Memory B cell (primary cell): ENCODE measurements around the gene PTPN1.
A peak's percentile ranks its signal among the peaks of the same experiment; 100 is the strongest.

Experiments
- ATAC-seq: fragments of 150-1000 bp; cut with Tn5 transposase; 2 replicates; pipeline ENCODE4 v1.10.0; 2021; ENCODE audit warnings: low read depth, mild to moderate bottlenecking, moderate library complexity
- DNase-seq, 2 donors: peaks; one replicate each; pipeline ENCODE4 v3.0.0; 2022; ENCODE audit warnings: low spot score in 2 of 2
- H3K27ac Mint-ChIP-seq: one replicate; pipeline ENCODE4 v1.8.0; 2022; ENCODE audit warnings: mild to moderate bottlenecking, moderate library complexity, mixed read lengths
- H3K27me3 Mint-ChIP-seq: one replicate; pipeline ENCODE4 v1.8.0; 2022; ENCODE audit warnings: mixed read lengths
- H3K36me3 Mint-ChIP-seq: one replicate; pipeline ENCODE4 v1.8.0; 2022; ENCODE audit warnings: mild to moderate bottlenecking, mixed read lengths
- H3K4me1 Mint-ChIP-seq: one replicate; pipeline ENCODE4 v1.8.0; 2022; ENCODE audit warnings: mixed read lengths
- H3K4me3 Mint-ChIP-seq: one replicate; pipeline ENCODE4 v1.8.0; 2022; ENCODE audit warnings: mild to moderate bottlenecking, moderate library complexity, mixed read lengths
- H3K9me3 Mint-ChIP-seq: one replicate; pipeline ENCODE4 v1.8.0; 2022; ENCODE audit warnings: mixed read lengths

Gene PTPN1

DNA sequence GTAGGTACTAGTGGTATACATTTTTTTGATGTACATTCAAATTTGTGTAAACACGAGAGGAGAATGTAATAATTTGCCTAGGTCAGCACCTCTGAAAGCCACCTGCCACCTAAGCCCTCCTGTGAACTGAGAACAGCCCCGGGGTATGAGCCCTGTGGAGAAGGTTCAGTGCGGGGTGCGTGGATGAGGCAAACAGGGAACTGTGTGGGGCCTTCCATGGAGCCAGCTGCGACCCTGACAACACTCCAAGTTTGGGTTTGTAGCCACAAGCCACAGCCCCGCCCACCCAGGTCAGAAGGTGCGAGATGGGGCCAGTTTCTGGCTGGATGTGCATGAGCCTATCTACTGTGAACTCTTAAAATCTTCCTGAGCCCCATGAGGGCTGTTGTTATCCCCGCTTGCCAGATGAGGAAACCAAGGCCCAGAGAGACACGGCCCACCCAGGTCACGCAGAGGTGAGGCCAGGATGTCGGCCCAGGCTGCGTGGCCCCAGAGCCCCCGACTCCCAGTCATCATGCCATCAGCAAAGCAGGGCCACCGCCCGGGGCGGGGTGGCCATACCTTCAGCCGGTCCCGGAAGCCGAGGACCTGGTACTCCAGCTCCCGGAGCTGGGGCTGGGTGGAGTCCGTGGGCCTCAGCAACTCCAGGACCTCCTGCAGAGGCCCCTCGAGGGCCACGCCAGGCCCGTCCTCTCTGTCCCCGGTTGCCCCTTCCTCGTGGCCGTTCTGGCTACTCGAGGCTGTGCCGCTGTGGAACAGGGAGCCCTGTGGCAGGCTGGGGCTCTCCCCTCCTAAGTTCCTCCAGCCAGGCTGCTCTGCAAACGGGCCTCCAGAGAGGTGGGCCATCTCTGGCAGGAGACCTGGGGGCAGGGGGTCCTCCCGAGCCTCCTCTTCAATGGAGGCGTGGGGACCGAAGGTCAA lies 91.6 kb downstream of the PTPN1 start:
- no peak for ATAC-seq
- DNase-seq, result no peak

DNA sequence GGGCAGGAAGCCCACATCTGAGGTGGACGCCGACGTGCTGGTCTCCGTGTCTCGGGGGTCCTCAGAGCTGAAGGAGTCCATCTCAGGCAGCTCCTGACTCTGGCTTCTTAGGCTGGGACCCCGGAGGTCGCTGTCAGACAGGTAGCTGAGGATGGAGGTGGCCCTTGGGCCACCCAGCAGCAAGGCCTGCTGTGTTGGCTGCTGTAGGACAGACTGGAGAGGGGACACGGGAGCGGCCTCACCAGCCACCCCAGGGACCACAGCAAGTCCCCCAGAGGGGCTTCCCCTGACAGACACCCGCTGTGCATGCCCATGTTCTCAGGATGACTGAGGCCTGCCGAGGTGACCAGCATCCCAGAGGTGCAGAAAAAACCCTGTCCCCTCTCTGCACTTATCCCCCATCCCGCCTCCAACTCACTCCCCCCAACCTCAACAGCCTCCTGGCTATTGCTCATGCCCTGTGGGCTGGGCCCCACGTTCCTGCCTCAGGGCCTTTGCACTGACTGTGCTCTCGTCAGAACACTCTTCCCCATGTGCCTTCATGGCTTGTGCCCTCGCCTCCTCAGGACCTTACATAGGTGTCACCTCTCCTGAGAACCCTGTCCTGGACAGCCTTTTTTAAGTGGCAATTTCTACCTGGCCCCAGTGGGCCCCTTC lies 92.4 kb downstream of the PTPN1 start:
- Mint-ChIP-seq H3K27ac (no peak overlapping the region), H3K4me3 (no peak overlapping the region), H3K4me1 (peaks cover 14% of the 10 kb centered on the region), H3K36me3 (no peaks in the 10 kb centered on the region), H3K9me3 (no peaks in the 10 kb centered on the region), H3K27me3 (peaks cover 18% of the 10 kb centered on the region)
- ATAC-seq (no peak), DNase-seq (no peak)

More for the DNA sequence above, 91.6 kb downstream of the PTPN1 start:
- peaks cover 16% of the 10 kb centered on the region for H3K4me1 Mint-ChIP-seq
- H3K36me3 Mint-ChIP-seq, result no peaks in the 10 kb centered on the region
- H3K9me3 Mint-ChIP-seq, result no peaks in the 10 kb centered on the region
- no peak overlapping the region for H3K27ac Mint-ChIP-seq
- peaks cover 13% of the 10 kb centered on the region for H3K27me3 Mint-ChIP-seq
- no peak overlapping the region for H3K4me3 Mint-ChIP-seq

DNA sequence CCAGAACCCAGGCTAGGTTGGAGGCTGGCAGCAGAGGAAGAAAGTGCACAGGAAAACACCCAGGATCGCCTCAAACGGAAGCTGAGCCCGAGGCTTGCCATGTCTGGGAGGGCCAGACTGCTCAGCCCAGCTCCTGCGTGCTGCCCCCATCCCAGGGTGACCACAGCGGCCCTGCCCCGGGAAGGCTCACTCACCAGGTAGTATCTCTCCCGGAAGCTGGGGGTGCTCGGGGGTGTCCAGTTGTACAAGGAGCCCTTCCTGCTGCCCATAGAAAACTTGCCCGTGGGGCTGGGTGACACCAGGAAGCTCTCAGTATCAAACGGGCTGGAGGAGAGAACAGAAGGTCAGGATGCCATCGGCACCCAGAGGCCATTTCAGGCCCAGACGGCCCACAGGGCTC lies 94.3 kb downstream of the PTPN1 start:
- DNase-seq (no peak), ATAC-seq (no peak)
- Mint-ChIP-seq H3K36me3 (no peaks in the 10 kb centered on the region), H3K27ac (no peak overlapping the region), H3K9me3 (no peaks in the 10 kb centered on the region), H3K27me3 (peaks cover 21% of the 10 kb centered on the region), H3K4me3 (no peak overlapping the region), H3K4me1 (peaks cover 14% of the 10 kb centered on the region)

DNA sequence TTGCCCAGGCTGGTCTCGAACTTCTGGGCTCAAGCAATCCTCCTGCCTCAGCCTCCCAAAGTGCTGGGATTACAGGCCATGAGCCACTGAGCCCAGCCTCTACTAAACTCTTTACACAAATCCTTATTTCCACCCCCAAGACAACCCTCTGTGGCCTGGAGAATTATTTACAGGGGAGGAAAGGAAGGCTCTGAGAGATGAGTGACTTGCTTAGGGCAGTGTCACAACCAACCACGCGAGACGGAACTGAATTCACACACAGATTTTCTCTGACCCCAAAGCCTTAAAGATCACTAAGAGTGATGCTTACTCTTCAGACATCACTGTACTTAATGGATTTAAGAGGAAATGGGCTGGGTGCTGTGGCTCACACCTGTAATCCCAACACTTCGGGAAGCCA lies 95.0 kb downstream of the PTPN1 start:
- DNase-seq (no peak), ATAC-seq (no peak)
- Mint-ChIP-seq H3K4me3 (no peak overlapping the region), H3K9me3 (no peaks in the 10 kb centered on the region), H3K27me3 (peaks cover 23% of the 10 kb centered on the region), H3K4me1 (peaks cover 11% of the 10 kb centered on the region), H3K27ac (no peak overlapping the region), H3K36me3 (no peaks in the 10 kb centered on the region)

DNA sequence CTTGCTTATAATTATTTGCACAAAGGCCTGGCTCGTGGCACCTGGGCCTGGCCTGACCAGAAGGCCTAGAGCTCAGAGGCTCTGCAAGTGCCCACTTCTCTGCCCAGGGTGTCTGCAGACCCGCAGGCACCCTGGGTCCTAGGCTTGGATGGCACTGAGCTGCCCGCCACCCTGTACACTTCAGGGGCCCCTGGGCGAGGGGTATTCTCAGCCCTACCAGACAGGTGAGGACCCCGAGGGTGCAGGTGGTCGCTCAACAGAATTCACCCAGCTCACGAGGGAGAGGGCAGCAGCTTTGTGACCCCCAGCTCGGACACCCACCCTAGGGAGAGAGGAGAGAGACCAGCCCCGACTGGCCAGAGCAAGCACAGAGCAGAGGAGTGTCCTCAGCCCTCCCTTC lies 97.3 kb downstream of the PTPN1 start:
- Mint-ChIP-seq H3K27ac (no peak overlapping the region), H3K9me3 (no peaks in the 10 kb centered on the region), H3K27me3 (peaks cover 25% of the 10 kb centered on the region), H3K4me1 (peaks cover 8% of the 10 kb centered on the region), H3K36me3 (no peaks in the 10 kb centered on the region), H3K4me3 (no peak overlapping the region)
- ATAC-seq (no peak), DNase-seq (no peak)

DNA sequence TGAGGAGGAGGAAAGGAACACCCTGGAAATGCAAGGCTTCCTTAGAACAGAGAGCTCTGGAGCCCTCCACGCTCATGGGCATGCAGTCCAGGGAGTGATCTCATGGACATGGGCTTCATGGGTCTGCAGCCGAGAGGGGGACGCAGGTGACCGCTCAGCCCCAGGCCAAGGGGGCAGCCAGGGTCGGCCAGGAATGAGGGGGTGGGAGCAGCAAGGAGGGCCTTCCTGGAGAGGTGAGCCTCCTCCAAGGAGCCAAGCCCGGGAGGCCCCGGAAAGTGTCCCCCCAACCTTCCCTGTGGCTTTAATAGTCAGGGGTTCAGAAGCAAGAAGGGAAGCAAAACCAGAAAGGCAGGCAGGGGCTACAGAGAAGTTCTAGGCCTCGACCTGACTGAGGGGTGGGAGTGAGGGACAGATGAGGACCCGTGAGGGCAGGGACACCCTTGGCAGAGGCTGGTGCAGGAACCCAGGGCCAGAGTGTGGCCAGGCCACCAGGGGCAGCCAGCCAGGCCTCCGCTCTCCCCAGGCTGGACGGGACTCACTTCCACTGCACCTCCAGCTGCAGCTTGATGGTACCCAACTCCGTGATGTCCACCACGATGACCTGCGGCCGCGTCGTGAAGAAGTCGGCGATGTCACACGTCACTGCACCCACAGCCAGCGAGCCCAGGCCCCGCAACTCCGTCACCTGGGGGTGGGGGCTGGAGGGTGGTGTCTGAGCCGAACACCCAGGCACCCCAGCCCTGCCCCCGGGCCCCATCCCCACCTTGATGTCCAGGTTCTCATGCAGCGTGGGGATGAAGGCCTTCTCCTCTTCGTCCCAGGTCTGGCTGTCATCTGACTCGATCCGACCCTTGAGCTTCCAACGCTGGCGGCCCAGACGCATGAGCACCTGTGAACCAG lies 97.9 kb downstream of the PTPN1 start:
- no peaks in the 10 kb centered on the region for H3K36me3 Mint-ChIP-seq
- no peak for ATAC-seq
- no peak overlapping the region for H3K4me3 Mint-ChIP-seq
- no peak overlapping the region for H3K27ac Mint-ChIP-seq
- no peaks in the 10 kb centered on the region for H3K9me3 Mint-ChIP-seq
- H3K27me3 Mint-ChIP-seq, result peaks cover 20% of the 10 kb centered on the region
- H3K4me1 Mint-ChIP-seq, result peaks cover 3% of the 10 kb centered on the region
- no peak for DNase-seq

DNA sequence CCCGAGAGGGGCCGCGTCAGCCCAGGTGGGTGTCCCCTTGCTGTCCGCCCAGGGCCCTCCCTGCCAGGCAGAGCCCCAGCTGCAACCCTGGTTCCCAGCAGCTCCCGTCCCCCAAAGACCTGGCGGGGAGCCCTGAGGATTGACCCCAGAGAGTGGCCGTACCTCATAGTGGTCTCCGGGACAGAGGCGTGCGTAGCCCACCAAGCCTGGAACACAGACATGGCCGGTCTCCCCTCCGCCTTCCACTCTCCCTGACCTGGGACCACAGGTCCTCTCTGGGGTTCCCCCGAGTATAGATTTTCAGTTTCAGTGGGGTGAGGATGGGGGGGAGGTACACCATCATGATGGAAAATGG lies 98.5 kb downstream of the PTPN1 start:
- no peak for ATAC-seq
- H3K27me3 Mint-ChIP-seq, result peaks cover 20% of the 10 kb centered on the region
- no peaks in the 10 kb centered on the region for H3K9me3 Mint-ChIP-seq
- H3K36me3 Mint-ChIP-seq, result no peaks in the 10 kb centered on the region
- H3K4me3 Mint-ChIP-seq, result no peak overlapping the region
- H3K27ac Mint-ChIP-seq, result no peak overlapping the region
- H3K4me1 Mint-ChIP-seq, result peaks cover 3% of the 10 kb centered on the region
- DNase-seq, result no peak

DNA sequence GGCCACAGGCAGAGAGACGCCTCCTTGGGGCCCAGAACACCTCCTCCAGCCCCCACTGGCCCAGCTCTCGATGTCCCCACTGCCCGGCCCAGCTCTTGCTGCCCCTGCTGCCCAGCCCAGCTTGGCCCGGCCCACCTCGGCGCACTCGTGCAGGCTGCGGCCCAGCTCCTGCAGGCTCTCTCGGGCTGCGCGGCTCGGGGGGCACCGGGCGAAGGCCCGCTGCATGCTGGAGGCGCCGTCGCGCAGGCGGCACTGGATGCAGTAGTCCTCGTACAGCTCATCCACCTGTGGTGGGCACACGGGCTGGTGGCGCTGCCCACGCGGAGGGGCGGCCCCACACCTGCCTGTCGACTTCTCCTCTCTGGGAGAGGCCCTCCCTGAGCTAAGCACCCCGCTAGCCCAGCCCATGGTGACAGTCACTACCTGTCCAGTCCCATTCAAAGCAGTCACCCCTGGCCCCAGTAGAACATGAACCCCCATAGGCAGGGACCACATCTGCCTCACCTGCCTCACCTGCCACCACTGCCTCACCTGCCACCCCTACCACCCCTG lies 99.3 kb downstream of the PTPN1 start:
- no peak overlapping the region for H3K4me3 Mint-ChIP-seq
- peaks cover 16% of the 10 kb centered on the region for H3K27me3 Mint-ChIP-seq
- DNase-seq (no peak), ATAC-seq (no peak)
- H3K9me3 Mint-ChIP-seq, result no peaks in the 10 kb centered on the region
- no peaks in the 10 kb centered on the region for H3K4me1 Mint-ChIP-seq
- no peak overlapping the region for H3K27ac Mint-ChIP-seq
- H3K36me3 Mint-ChIP-seq, result no peaks in the 10 kb centered on the region

DNA sequence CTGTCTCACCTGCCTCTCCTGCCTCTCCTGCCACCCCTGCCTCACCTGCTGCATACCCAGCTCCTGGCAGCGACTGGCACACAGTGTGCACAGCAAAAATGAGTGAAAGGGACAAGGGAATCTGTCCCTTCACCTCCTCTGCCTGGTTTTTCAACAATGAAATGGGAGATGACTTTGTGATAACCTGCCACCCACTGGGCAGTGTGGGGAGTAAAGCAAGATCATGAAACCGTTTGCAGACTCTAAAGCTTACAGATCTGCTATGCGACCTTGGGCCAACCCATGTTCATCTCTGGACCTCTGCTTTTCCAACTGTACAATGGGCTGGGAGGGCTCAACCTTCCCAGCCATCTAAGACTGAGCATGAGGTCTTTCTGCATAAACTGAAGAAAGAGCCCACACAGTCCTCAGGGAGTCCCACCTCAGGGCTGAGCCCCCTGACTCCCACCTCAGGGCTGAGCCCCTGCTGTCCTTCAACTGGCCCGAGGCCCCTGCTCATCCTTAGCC lies 100.1 kb downstream of the PTPN1 start:
- DNase-seq (no peak), ATAC-seq (no peak)
- Mint-ChIP-seq H3K4me1 (no peaks in the 10 kb centered on the region), H3K27me3 (peaks cover 14% of the 10 kb centered on the region), H3K27ac (peak overlapping the region; percentile 41), H3K36me3 (no peaks in the 10 kb centered on the region), H3K4me3 (no peak overlapping the region), H3K9me3 (no peaks in the 10 kb centered on the region)

DNA sequence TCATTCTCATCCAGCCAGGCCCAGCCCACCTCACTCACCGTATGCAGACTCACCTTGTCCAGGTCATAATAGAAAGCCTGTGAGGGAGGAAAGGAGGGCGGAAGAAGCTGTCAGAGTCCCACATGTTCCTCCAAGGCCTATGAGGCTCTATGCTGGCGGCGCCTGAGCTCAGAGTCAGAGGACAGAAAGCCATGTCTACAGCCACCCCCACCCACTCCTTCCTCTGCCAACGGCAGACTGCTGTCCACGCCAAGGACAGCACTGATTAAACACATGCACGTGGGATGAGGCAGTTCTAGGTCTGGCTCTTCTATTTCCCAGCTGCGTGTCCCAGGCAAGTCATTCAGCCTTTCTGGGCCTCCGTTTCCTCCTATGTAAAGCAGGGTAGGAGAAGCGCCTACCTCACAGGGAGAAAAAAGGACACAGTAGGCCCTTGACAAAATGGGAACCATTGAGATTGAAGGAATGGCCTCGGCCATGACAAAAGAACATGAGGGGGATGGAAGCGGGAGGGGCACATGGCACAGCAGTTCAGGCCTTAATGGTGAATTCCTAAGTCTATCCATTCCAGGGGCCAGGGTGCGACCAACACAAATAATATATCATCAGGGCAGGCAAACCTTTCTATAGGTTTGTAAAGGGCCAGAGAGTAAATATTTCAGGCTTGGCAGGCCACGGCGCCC lies 101.1 kb downstream of the PTPN1 start:
- no peaks in the 10 kb centered on the region for H3K9me3 Mint-ChIP-seq
- DNase-seq (no peak), ATAC-seq (no peak)
- peaks cover 14% of the 10 kb centered on the region for H3K27me3 Mint-ChIP-seq
- no peak overlapping the region for H3K4me3 Mint-ChIP-seq
- no peak overlapping the region for H3K27ac Mint-ChIP-seq
- H3K4me1 Mint-ChIP-seq, result no peaks in the 10 kb centered on the region
- H3K36me3 Mint-ChIP-seq, result no peaks in the 10 kb centered on the region

DNA sequence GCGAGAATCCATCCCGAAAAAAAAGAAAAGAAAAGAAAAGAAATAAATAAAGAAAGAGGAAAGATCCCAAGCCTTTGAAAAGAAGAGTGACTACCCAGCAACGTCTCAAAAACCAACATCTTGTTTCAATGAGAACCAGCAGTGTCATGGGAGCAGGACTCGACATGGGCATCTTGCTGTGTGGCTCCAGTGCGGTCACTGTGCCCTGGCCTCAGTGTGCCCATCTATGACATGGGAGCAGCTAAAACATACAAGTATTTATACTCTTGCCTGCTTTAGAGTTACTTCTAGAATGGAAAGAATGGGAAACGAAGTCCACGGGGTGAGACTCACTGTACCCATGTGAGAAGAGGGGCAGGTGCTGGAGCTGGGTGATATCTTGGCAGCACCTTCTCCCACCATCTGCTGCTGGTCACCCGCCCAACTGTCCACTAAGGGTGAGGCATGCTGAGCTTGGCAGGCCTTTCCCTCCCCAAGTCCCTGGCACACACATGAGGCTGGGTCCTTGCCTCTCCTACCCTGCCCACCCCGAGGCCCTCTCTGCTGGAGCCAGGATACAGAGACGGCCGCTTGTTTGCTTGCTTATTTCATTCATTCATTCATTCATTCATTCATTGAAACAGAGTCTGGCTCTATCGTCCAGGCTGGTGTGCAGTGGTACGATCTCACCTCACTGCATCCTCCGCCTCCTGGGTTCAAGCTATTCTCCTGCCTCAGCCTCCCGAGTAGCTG lies 103.4 kb downstream of the PTPN1 start:
- H3K9me3 Mint-ChIP-seq, result no peaks in the 10 kb centered on the region
- H3K36me3 Mint-ChIP-seq, result no peaks in the 10 kb centered on the region
- H3K4me3 Mint-ChIP-seq, result no peak overlapping the region
- DNase-seq (no peak), ATAC-seq (no peak)
- no peaks in the 10 kb centered on the region for H3K4me1 Mint-ChIP-seq
- peaks cover 6% of the 10 kb centered on the region for H3K27me3 Mint-ChIP-seq
- no peak overlapping the region for H3K27ac Mint-ChIP-seq

DNA sequence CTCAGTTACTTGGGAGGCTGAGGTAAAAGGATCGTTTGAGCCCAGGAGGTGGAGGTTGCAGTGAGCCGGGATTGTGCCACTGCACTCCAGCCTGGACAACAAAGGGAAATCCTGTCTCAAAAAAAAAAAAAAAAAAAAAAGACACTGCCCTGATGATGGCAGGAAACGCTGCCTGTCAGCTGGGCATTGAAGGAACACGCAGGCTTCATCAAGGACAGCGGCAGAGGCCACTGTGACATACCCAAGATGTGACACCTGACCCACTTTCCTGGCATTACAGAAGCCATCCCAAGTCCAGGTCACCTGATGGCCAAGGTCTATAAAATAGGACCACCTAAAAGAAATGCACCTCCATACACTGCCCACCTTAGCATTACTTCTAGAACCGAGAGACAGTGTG lies 105.2 kb downstream of the PTPN1 start:
- DNase-seq (no peak), ATAC-seq (no peak)
- Mint-ChIP-seq H3K4me1 (no peaks in the 10 kb centered on the region), H3K36me3 (no peaks in the 10 kb centered on the region), H3K9me3 (no peaks in the 10 kb centered on the region), H3K4me3 (no peak overlapping the region), H3K27ac (no peak overlapping the region), H3K27me3 (peaks cover 6% of the 10 kb centered on the region)

DNA sequence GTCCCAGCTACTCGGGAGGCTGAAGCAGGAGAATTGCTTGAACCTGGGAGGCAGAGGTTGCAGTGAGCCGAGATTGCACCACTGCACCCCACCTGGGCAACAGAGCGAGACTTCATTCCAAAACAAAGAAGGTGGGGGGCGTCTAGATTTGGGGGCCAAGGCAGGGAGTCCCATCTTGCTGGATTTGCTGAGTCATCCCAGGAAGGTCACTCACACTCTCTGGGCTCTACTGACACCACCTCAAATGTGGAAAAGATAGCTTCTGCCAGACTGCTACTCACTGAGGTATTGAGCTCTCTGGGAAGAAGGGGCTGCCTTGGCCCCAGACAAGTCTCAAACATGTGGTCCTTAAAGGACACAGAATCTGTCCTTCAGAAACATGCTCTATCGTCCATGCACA lies 106.8 kb downstream of the PTPN1 start:
- no peak for ATAC-seq
- Mint-ChIP-seq H3K4me3 (no peak overlapping the region), H3K9me3 (no peaks in the 10 kb centered on the region), H3K27me3 (peaks cover 3% of the 10 kb centered on the region), H3K27ac (no peak overlapping the region), H3K36me3 (peaks cover 3% of the 10 kb centered on the region), H3K4me1 (no peaks in the 10 kb centered on the region)
- no peak for DNase-seq
